Hepatocyte (in vitro differentiated cells): Measurements from ENCODE around the gene FAR1. TPM values are rescaled to one million over a fixed set of nuclear protein-coding genes. Genes with fewer than 3 reads are reported as not detected.

Source experiments
- DNase-seq: peaks from one replicate; pipeline ENCODE4 v3.0.0-alpha.2; 2016; ENCODE audit warnings: low spot score
- H2AFZ ChIP-seq: fragments of 200-600 bp; sonication (generic); 2 replicates; pipeline ENCODE4 v1.6.0; 2016; ENCODE audit warnings: antibody characterized with exemption, mild to moderate bottlenecking
- H3K27ac ChIP-seq: fragments of 200-600 bp; sonication (generic); 2 replicates; pipeline ENCODE4 v1.5.1; 2016; ENCODE audit warnings: mild to moderate bottlenecking
- H3K27me3 ChIP-seq: fragments of 200-600 bp; sonication (generic); 2 replicates; pipeline ENCODE4 v1.6.1; 2016
- H3K36me3 ChIP-seq: fragments of 200-600 bp; sonication (generic); replicated peaks from 2 replicates; pipeline ENCODE4 v1.5.1; 2016; ENCODE audit warnings: low read depth; ENCODE audit not compliant: insufficient read depth
- H3K4me1 ChIP-seq: fragments of 200-600 bp; sonication (generic); 2 replicates; pipeline ENCODE4 v1.5.1; 2016; ENCODE audit warnings: mild to moderate bottlenecking, moderate library complexity; ENCODE audit not compliant: insufficient read depth
- H3K4me2 ChIP-seq: fragments of 200-600 bp; sonication (generic); 2 replicates; pipeline ENCODE4 v1.6.0; 2016
- H3K4me3 ChIP-seq: fragments of 200-600 bp; sonication (generic); 2 replicates; pipeline ENCODE4 v1.5.1; 2016; ENCODE audit warnings: mild to moderate bottlenecking
- H3K79me2 ChIP-seq: fragments of 200-600 bp; sonication (generic); 2 replicates; pipeline ENCODE4 v1.6.0; 2017; ENCODE audit warnings: mild to moderate bottlenecking
- H3K9me2 ChIP-seq: fragments of 200-600 bp; sonication (generic); replicated peaks from 2 replicates; pipeline ENCODE4 v1.6.0; 2017; ENCODE audit warnings: mild to moderate bottlenecking; ENCODE audit not compliant: insufficient read depth
- H3K9me3 ChIP-seq: fragments of 200-600 bp; sonication (generic); 2 replicates; pipeline ENCODE4 v1.5.1; 2016; ENCODE audit warnings: low read depth, mild to moderate bottlenecking
- H4K20me1 ChIP-seq: fragments of 200-600 bp; sonication (generic); 2 replicates; pipeline ENCODE4 v1.6.0; 2016; ENCODE audit warnings: mild to moderate bottlenecking; ENCODE audit not compliant: insufficient read depth, poor library complexity, severe bottlenecking
- EZH2 ChIP-seq: fragments of 200-600 bp; sonication (generic); IDR thresholded peaks from 2 replicates; pipeline ENCODE4 v1.6.1; 2016; ENCODE audit warnings: antibody characterized with exemption, mild to moderate bottlenecking, borderline replicate concordance
- EZH2phosphoT487 ChIP-seq: fragments of 200-600 bp; sonication (generic); IDR thresholded peaks from one replicate; pipeline ENCODE4 v1.6.1; 2018; ENCODE audit warnings: antibody characterized with exemption, mild to moderate bottlenecking, low read depth, moderate library complexity; ENCODE audit not compliant: unreplicated experiment, severe bottlenecking
- WGBS: methylation state at CpG from one replicate; pipeline ENCODE4 v1.1.6; 2016; ENCODE audit warnings: low lambda C conversion rate; ENCODE audit errors: missing lambda C conversion rate; 5-methylcytosine and 5-hydroxymethylcytosine counted together
- polyA plus RNA-seq: library from polyadenylated mRNA; unstranded; fragments of >200 nt; fragmentation: Nextera tagmentation; extraction: Ambion mirVana; gene quantifications from 2 replicates; pipeline ENCODE4 v1.2.1, GENCODE V29; 2016
- total RNA-seq: library from RNA; depleted of rRNA; stranded (reverse); fragments of >200 nt; gene quantifications from 2 replicates; pipeline ENCODE4 v1.2.3, GENCODE V29; 2014
- TF ChIP-seq, protein P1 (sequence below): fragments of 200-600 bp; sonication (generic); IDR thresholded peaks from 2 replicates; pipeline ENCODE4 v1.5.1; 2016; ENCODE audit warnings: antibody characterized with exemption, mild to moderate bottlenecking; ENCODE audit not compliant: poor library complexity

The FAR1 gene
- total and polyA plus RNA-seq, 2 experiments from 2014 or later, result 21.7 to 71.4 TPM

DNA sequence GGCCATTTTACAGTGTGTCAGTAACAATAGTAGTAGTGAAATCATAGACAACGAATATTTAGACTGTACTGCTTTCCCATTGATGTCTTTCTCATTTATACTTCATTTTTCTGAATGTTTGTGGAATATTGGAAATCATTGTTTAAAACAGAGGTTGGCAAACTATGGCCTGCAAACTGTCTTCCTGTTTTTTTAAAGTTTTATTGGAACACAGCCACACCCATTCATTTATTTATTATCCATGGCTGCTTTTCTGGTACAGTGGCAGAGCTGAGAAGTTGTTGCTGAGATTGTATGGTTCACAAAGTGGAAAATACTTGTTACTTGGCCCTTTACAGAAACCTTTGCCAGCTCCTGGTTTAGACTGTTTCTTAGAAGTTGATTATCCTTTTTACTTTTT lies 13.7 kb downstream of the FAR1 start:
- no peaks in the 10 kb centered on the region for H3K36me3 ChIP-seq
- no peak overlapping the region for H2AFZ ChIP-seq
- no peaks in the 10 kb centered on the region for H3K27me3 ChIP-seq
- TF ChIP-seq EZH2phosphoT487 (no peak), EZH2 (no peak)
- TF ChIP-seq, protein P1, sequence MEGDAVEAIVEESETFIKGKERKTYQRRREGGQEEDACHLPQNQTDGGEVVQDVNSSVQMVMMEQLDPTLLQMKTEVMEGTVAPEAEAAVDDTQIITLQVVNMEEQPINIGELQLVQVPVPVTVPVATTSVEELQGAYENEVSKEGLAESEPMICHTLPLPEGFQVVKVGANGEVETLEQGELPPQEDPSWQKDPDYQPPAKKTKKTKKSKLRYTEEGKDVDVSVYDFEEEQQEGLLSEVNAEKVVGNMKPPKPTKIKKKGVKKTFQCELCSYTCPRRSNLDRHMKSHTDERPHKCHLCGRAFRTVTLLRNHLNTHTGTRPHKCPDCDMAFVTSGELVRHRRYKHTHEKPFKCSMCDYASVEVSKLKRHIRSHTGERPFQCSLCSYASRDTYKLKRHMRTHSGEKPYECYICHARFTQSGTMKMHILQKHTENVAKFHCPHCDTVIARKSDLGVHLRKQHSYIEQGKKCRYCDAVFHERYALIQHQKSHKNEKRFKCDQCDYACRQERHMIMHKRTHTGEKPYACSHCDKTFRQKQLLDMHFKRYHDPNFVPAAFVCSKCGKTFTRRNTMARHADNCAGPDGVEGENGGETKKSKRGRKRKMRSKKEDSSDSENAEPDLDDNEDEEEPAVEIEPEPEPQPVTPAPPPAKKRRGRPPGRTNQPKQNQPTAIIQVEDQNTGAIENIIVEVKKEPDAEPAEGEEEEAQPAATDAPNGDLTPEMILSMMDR, result no peak
- peaks cover 17% of the 10 kb centered on the region for H4K20me1 ChIP-seq
- peaks cover 99% of the 10 kb centered on the region for H3K79me2 ChIP-seq
- H3K4me1 ChIP-seq, result no peaks in the 10 kb centered on the region
- no peaks in the 10 kb centered on the region for H3K9me3 ChIP-seq
- 97% methylated on average over 1 of the region's 1 CpG for WGBS
- peak overlapping the region; percentile 21 for H3K4me2 ChIP-seq
- peak overlapping the region; percentile 14 for H3K27ac ChIP-seq
- no peaks in the 10 kb centered on the region for H3K9me2 ChIP-seq
- DNase-seq, result no peak
- no peak overlapping the region for H3K4me3 ChIP-seq

DNA sequence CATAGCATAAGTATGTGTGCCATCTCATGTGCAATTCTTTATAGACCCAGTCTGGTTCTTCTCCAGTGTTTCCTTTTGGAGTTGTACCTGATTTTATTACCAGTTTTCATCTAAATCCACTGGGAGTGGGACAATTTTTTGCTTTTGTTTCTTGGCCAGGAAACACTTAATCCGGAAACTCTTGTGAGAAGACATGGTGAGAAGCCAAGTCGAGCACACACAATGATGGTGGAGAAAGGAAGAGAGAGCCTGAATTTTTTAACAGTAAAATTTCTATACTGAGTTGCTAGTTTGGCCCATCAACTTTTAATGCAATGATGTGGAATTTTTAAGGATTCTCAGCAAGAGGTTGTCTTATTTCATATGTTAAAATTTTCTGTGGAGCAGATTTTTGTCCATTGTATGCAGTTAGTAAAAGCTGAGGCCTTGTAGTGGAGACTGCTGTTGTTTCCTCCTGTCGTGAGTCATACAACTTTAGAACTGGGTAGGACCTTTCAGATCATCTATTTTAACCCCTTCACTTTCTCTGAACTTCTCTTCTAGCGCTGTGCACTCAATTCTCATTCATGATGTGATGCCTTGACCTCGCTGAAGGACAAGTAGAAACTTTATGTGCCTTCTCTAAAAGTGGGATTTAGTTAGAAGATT lies 17.1 kb downstream of the FAR1 start:
- DNase-seq, result no peak

GRCh38 chr11:13686776-13687175 lies 18.3 kb downstream of the FAR1 start:
- H3K4me1 ChIP-seq, result no peaks in the 10 kb centered on the region
- no peaks in the 10 kb centered on the region for H3K9me2 ChIP-seq
- H3K79me2 ChIP-seq, result peaks cover 95% of the 10 kb centered on the region
- WGBS, result 57% methylated on average over 1 of the region's 1 CpG
- H3K4me2 ChIP-seq, result no peak overlapping the region
- H3K27ac ChIP-seq, result no peak overlapping the region
- no peaks in the 10 kb centered on the region for H3K27me3 ChIP-seq
- peaks cover 19% of the 10 kb centered on the region for H4K20me1 ChIP-seq
- no peak overlapping the region for H3K4me3 ChIP-seq
- no peaks in the 10 kb centered on the region for H3K36me3 ChIP-seq
- no peaks in the 10 kb centered on the region for H3K9me3 ChIP-seq
- TF ChIP-seq EZH2 (no peak), EZH2phosphoT487 (no peak)
- TF ChIP-seq, protein P1, result no peak
- H2AFZ ChIP-seq, result no peak overlapping the region
- DNase-seq, result no peak

More for the DNA sequence above, 17.1 kb downstream of the FAR1 start:
- Histone ChIP-seq H2AFZ (no peak overlapping the region), H3K27ac (no peak overlapping the region), H3K4me2 (no peak overlapping the region), H3K9me2 (no peaks in the 10 kb centered on the region), H3K79me2 (peaks cover 95% of the 10 kb centered on the region), H3K9me3 (no peaks in the 10 kb centered on the region), H3K4me1 (no peaks in the 10 kb centered on the region), H4K20me1 (peaks cover 22% of the 10 kb centered on the region), H3K4me3 (no peak overlapping the region), H3K36me3 (no peaks in the 10 kb centered on the region), H3K27me3 (no peaks in the 10 kb centered on the region)
- 75% methylated on average over 5 of the region's 5 CpGs for WGBS
- no peak for TF ChIP-seq EZH2
- no peak for TF ChIP-seq EZH2phosphoT487
- TF ChIP-seq, protein P1, result no peak
